ENCODE results near the gene SLC40A1. TPM values are rescaled to one million over a fixed set of nuclear protein-coding genes. Genes with fewer than 3 reads are reported as not detected.
A peak's percentile ranks its signal among the peaks of the same experiment; 100 is the strongest.

The SLC40A1 gene
- total and polyA plus RNA-seq, 12 donors = 9.4 to 93.9 (median 46.8) TPM

- peak in 2 of 9 donors; percentile 13 to 19 for TF ChIP-seq CTCF (IDR thresholded peaks at IDR 0.05)
- Histone ChIP-seq H3K9me3 (no peaks in the 10 kb centered on the region), H3K4me3 (peak overlapping the region; percentile 51 to 86 (median 73)), H3K27ac (peak overlapping the region; percentile 91 to 99 (median 96)), H3K36me3 (peaks cover 0 to 17% (median 0%) of the 10 kb centered on the region in 9 donors), H3K4me1 (peaks cover 4 to 69% (median 39%) of the 10 kb centered on the region in 9 donors), H3K27me3 (peaks cover 0 to 7% (median 0%) of the 10 kb centered on the region in 7 donors)
- DNase-seq (peak; percentile 16 to 19), ATAC-seq (peak; percentile 16 to 51 (median 40))
- 20 to 24% methylated on average over 21 to 22 of the region's 22 CpGs for WGBS, 2 donors
- intact Hi-C loops (cut with DNase I) = loop anchor here in 5 of 10 donors (2.0 to 5.0 kb wide), 4 partner anchors 31 to 51 kb away; no protein-coding TSS in a partner anchor
Observed at GRCh38 chr2:189581354-189582139, 961 bp upstream of the SLC40A1 start.

- H3K36me3 ChIP-seq = peaks cover 0 to 24% (median 0%) of the 10 kb centered on the region in 9 donors
- peak overlapping the region; percentile 51 to 86 (median 73) for H3K4me3 ChIP-seq
- no peaks in the 10 kb centered on the region for H3K9me3 ChIP-seq
- WGBS, 2 donors = 0 to 1% methylated on average over 13 of the region's 13 CpGs
- peaks cover 4 to 82% (median 52%) of the 10 kb centered on the region in 9 donors for H3K4me1 ChIP-seq
- intact Hi-C loops (cut with DNase I) = loop anchor here in 4 of 10 donors (5.0 kb wide), 3 partner anchors 37 to 52 kb away; no protein-coding TSS in a partner anchor
- peaks cover 0 to 7% (median 0%) of the 10 kb centered on the region in 7 donors for H3K27me3 ChIP-seq
- H3K27ac ChIP-seq = peak overlapping the region; percentile 91 to 99 (median 96)
- DNase-seq (peak; percentile 31 to 41), ATAC-seq (peak; percentile 13 to 58 (median 46))
- TF ChIP-seq CTCF (IDR thresholded peaks at IDR 0.05) = no peak
Observed at GRCh38 chr2:189580241-189580651, 340 bp downstream of the SLC40A1 start.

GRCh38 chr2:189579585-189580186 lies 900 bp downstream of the SLC40A1 start:
- intact Hi-C loops (cut with DNase I) = loop anchor here in 5 of 10 donors (5.0 to 10.0 kb wide), 5 partner anchors 38 to 112 kb away; no protein-coding TSS in a partner anchor
- Histone ChIP-seq H3K36me3 (peaks cover 0 to 29% (median 0%) of the 10 kb centered on the region in 9 donors), H3K4me3 (peak overlapping the region; percentile 51 to 86 (median 73)), H3K27me3 (peaks cover 0 to 7% (median 0%) of the 10 kb centered on the region in 7 donors), H3K4me1 (peaks cover 4 to 87% (median 58%) of the 10 kb centered on the region in 9 donors), H3K27ac (peak overlapping the region; percentile 91 to 99 (median 96)), H3K9me3 (no peaks in the 10 kb centered on the region)
- 28 to 52% methylated on average over 11 of the region's 11 CpGs for WGBS, 2 donors
- TF ChIP-seq CTCF (IDR thresholded peaks at IDR 0.05) = no peak
- ATAC-seq = peak in 4 of 8 donors; percentile 20 to 39 (median 32)
- no peak for DNase-seq

All from heart right ventricle (tissue), 16 donors.